GM18517 (cell line): ENCODE data around the gene NEDD4L.

Source experiments
- ATAC-seq: cut with Tn5 transposase; IDR thresholded peaks from one replicate; pipeline ENCODE4 v1.9.1; 2021; ENCODE audit warnings: mild to moderate bottlenecking, moderate library complexity; ENCODE audit not compliant: unreplicated experiment

NEDD4L gene

DNA sequence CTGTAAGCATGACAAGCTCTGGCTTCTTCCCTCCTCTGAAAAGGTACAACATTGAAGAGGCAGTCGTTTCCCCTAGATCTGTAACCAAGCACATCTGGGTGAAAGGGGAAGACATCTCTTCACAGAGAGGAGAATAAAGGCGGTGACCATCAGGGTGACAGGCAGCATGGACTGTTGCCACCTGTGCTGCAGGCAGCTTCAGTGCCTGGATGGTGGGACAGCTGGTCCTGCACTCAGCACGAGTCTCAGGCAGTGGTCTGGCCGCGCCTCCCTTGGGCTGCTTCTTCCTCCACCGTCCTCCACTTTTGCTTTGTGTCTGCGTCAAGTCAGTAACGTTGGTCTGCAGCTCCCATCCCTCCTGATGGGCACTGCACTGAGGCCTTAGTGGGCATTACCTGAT, 264.4 kb downstream of the NEDD4L start:
- ATAC-seq = no peak

DNA sequence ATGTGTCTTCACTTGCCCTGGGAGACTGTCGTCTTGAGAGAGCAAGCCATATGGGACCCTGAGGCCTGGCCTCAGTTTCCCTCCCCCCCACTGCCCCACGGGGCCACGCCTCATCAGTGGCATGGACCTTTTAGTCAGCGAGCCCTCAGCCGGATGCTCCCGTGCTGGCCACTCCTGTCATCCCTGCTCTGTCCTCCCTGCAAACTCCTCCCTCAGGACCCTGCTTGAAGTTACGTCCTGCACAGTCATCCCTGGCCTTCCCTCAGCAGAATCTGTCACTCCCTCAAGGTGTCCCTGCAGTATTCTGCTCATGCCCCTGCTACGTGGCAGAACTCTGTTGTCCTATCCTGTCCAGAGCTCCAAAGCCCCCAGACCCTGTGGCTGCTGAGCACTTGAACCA, 265.1 kb downstream of the NEDD4L start:
- no peak for ATAC-seq

DNA sequence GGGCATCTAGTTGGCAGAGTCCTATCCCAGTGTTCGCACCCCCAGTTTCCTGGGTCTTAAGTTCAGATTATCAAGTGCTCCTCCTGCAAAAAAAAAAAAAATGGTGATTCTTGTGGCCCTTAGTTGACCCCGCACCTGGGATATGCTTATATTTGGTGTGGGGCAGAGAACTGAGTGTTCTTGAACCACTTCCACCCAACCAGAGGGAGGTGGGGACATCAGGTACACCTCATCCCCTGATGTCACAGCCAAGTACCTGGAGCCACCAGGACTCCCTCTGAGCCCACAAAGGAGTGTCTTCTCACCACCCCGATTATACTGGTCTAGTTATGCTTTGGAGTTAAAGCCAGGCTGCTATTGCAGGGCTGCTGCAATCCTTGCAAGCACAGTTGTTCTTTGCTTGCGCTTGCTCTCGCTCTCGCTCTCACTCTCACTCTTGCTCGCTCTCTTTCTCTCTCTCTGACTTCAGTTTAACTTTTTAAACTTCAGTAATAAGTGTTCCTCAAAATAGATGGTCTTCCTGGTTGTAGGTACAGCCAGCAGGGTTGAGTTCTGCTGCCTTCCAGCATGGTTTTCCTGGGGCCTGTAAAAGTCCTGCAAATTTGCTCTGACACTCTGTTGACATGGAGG, 265.7 kb downstream of the NEDD4L start:
- ATAC-seq = no peak

DNA sequence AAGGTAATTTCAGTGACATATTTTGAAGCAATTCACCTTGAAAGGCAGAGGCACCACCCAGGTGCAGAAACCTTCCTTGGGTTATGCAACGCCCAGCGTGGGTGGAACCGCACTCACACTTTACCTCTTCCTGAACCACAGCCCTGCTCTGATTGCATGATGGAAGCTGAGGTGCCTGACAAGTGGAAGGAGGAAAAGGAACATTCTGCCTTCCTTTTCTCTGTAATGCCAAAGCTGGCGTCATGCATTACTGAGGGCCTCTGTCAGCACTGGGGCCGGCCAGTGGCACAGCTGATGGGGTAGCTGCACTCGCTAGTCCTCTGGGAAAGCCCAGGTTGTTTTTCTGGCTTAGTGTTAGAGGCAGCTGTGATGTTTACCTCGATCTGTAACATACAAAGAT, 266.5 kb downstream of the NEDD4L start:
- ATAC-seq = no peak

DNA sequence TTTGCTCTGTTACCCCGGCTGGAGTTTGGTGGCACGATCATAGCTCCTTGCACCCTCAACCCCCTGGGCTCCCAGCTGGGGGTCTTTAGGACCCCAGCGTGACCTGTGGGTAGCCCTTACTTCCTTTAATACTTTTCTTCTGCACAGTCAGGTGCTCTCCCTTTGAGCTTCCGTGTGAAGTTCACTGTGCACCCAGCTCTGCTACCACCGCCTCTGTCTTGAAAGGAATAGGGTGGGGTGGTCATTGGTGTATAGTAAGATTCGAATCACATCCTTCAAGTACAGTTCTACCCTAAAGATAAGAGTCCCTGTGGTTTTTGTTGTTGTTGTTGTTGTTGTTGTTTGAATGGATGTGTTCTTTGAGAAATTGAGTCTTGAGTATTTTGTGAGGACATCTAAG, 267.4 kb downstream of the NEDD4L start:
- ATAC-seq = no peak

DNA sequence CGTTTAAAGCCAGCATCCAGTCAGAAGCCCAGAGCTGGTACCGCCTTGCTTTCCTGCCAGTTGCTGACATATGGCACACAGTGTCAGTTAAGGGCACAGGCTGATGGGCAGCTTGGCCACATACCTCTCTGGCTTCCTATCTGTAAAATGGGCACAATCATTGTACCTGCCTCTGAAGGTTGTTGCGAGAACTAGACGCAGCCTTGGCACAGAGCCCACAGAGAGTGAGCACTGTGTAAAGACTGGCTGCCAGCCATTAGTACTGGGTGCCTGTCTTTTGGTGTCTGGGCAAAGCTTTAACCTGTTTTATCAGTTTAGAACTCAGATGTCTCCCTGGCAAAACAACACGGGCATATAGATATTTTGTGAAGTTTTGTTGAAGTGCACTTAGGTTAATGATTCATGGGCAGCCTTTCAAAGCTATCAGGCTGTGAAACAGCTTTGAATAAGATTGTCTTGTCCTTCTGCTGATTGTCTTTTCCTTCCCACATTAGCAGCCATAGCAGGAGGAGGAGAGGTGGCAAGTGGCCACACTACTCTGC, 269.5 kb downstream of the NEDD4L start:
- ATAC-seq = no peak

DNA sequence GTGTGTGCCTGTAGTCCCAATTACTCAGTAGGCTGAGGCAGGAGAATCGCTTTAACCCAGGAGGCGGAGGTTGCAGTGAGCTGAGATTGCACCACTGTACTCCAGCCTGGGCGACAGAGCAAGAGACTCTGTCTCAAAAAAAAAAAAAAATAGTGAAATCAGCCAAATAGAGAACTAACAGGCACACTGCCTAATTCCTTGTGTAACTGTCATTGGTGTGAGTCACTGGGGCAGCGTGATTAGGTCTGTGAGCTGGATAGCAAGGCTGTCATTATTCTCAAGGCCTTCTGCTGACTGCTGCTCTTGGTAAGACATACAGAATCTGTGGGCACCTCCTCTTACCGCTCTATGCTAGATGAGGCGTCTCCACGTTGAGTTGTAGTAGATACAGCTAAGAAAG, 270.3 kb downstream of the NEDD4L start:
- ATAC-seq = no peak

DNA sequence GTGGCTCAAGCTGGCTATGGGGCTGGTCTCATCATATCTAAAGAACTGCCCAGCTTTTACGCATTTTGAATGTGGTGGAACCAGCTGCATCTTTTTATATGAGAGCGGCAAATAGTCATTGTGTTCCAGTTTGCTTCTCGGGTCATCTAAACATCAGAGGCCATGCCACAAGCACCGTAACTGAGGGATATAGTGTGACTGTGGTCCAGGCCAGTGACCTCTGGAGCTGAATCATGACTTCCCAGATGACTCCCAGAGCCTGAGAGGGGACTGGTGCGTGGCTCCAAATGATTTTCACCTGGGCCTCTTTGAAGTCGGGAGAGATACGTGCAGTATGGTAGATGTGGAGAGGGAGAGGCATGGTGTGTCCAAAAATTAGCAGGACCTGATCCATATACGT, 271.0 kb downstream of the NEDD4L start:
- ATAC-seq = no peak

DNA sequence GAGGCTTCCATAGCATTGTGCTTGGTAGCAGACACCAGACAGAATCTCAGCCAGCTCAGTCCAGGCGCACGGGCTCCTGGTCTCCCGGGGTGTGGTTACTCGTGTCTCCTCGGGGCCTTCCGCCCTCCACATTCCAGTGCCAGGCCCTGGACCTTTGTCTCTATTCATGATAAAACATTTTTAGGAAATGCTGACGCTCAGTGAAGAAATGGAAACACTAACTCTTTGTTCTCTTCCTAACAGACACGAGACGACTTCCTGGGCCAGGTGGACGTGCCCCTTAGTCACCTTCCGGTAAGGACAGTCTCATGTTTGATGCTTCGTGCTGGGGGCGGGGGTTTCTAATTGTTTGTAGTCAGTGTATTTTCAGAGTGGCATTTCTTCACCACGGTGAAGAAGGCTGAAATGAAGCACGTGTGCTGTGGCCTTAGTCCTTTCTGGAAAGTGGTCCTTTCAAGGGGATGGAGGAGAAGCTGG, 271.8 kb downstream of the NEDD4L start:
- no peak for ATAC-seq

DNA sequence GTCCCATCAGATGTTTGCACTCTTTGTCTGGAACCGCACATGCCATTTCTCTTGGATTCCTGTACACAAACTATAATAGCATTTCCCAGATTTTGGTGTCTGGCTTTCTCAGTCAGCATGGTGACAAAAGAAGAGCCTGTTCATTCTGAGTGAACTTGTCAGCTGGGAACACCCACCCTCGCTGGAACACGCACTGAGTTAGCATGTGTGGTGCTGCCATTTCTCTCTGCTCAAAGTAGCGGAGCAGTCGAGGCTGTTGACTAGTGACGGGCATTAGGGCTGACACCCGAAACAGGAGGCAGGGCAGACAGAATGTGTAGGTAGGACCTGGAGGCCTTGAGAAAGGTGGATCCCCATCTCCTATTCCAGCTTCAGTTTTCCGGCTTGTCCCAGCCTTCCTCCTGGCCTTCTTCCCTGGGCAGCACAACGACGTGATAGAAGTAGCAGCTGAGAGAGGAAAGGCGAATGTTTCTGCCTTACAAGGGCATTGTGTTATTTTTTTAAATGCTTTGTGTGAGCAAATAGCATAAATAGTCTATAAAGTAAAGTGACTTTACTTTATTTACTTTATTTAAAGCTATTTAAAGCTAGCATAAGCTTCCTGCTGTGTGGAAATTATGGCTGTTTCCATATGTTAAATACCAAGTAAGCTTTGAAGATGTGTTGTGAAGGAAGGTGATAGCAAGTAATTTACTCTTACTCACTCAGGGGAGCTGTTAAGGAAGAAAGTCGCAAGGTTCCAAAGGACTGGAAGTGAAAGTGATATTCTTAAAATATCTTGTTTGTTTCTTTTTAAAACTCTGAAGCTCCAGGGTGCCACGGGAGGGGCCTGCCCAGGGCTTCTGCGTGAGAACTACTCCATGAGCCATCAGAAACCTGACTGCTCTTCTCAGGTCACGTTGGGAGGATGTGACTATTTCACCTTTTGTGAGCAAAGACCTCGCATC, 272.6 kb downstream of the NEDD4L start:
- no peak for ATAC-seq

DNA sequence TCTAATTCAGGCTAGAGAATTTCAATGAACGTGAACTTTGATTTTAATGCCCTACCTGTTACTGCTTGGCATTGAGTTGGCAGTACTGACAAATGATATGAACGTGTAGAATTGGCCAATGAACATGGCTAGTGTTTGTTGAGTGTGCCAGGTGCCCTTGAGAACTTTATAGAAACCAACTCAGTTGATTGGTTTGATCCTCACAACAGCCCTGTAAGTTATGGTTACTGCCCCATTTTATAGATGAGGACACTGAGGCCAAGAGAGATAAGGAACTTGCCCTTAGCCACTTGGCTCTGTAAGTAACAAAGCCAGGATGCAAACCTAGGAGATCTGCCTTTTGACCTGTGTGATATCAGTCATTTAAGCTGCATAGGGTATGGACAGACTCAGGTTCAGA, 275.7 kb downstream of the NEDD4L start:
- ATAC-seq = no peak

DNA sequence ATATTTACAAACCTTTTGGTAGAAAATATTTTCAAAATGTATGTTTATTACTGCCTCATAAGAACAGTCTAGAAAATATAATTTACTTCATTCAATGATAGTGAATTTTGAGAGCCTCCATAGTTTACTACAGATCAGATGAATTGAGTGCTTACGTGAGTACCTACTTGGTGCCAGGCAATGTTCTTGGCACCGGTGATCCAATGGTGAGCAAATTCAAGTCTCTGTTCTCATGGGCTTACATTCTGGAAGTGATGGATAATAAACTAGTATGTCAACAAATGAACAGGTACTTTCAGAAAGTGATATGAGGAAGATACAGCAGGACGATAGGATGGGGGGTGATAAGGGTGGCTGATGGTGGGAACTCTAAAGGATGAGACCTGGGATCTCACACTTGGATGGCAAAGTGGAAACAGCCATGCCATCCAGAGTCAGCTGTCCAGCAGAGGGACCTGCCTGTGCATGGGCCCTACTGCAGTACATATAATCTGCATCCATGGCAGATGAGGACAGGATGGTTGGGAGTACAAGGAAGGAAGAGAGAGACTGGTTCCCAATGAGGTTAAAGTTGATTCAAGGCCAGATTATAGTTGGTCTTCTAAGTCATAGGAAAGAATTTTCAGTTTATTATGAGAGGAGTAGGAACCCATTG, 277.0 kb downstream of the NEDD4L start:
- no peak for ATAC-seq

DNA sequence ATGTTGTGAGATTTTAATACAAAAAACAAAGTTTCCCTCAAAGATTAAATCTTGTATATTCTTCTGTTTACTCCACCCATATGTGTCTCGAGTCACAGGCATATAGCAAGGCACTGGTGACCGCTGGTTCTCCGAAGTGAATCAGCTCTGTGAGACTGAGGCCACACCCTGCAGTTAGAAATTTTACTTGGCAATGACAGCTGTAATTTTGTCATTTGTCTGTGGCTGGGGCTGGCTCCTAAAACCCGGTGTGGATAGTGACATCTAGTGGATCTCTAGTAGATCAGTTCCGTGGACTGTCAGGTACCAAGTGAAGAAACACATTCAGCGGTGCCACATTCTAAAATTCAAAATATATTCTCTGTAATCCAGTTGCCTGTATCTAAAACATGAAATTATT, 278.0 kb downstream of the NEDD4L start:
- no peak for ATAC-seq

DNA sequence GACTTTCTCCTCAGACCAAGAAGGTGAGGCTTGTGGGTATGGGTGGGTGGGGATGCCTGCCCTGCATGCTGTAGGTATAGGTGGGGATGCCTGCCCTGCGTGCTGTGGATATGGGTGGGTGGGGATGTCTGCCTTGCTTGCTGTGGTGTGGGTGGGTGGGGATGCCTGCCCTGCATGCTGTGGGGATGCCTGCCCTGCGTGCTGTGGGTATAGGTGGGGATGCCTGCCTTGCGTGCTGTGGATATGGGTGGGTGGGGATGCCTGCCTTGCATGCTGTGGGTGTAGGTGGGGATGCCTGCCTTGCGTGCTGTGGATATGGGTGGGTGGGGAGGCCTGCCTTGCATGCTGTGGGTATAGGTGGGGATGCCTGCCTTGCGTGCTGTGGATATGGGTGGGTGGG, 278.4 kb downstream of the NEDD4L start:
- no peak for ATAC-seq

DNA sequence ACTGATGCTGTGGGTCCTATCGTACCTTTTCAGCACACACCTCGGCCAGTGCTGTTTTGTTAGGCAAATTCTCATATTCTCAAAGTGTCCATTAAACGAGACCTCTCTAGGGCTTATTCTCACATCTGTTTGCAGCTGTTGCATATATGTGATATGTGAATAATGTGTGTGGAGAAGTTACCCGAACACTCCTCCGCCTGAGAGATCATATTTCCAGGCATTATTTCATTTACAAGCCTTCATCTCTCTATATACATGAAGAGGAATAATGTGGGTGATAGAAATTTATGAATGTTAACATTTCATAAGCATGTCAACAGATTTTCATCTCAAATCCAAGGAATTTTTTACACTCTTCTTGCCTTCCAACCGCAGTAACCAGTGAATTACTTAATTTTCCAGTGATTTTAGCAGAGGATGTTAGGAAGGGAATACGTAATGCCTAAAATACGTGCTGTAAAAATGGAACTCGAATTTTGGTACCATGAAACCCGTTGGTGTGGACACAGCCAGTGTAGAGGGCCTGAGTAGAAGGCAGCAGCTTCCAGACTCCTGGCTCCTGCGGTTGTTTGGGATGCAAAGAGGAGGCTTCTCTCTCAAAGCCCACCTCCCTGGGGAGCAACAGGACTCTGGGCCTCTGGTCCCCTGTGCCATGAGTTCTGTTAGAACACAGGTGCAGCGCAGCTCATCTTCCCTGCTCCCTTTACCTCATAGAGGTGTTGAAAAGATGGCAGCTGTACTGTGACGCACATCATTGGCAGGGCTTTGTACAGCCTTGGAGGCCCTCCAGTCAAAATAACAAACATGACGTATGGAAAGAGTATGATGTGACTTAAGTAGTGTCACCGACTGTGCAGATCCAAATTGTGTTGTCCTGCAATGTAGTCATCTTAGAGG, 280.1 kb downstream of the NEDD4L start:
- no peak for ATAC-seq

DNA sequence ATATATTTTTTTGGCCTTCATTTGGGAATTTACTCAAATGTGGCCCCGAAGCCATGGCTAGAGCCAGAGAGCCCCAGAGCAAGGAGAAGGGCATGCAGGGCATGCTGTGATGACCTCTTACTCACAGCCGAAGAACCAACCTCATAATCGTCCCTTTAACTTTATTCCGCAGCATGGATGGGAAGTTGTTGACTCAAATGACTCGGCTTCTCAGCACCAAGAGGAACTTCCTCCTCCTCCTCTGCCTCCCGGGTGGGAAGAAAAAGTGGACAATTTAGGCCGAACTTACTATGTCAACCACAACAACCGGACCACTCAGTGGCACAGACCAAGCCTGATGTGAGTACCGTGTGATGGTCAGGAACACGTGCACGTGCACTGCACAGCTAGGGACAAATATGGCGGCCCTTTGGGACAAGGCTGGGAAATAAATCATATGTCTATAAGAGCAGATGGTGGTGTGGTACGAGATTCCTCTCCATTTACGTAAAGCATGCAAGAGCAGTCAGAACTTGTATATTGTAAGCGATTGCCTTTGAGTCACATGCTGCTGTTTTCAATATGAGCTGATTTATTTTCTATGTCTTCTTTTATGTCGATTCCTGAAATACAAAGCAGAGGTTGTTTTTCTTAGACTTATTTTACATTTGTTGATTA, 280.9 kb downstream of the NEDD4L start:
- ATAC-seq = no peak

DNA sequence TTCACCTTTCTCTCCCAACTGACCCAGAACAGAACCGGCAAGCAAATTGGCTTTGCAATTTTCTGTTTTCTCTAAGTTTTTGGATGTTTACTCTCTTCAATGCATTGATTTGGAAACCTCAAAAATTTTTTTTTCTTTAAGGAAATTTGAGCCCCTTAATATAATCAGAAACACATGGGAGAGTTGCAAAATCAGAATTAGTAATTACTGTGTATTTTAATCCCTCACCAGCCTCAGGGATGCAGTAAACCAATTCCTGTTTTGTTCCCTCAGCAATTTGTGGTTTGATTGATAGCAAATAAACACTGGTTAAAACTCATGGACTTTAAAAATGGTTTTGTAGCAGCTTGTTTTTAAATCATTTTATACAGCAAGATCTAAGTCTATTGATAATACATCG, 281.5 kb downstream of the NEDD4L start:
- ATAC-seq = no peak

DNA sequence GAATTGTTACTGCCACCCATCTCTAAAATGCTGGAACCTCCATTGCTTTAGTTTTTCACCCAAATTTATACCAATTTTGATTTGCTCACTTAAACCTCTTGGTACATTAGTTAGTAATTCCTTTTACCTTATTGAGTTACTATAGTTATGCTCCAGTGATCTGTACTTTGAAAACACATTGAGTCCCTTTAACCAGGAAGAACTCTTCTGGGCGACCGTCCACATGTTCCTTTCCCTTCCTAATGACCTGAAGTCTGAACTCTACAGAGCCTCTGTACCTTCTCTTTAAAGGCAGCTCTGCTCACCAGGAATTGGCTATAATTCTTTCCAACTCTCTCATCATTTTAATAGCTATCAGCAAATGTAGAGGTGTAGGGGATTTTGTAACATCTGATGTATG, 290.0 kb downstream of the NEDD4L start:
- ATAC-seq = no peak

DNA sequence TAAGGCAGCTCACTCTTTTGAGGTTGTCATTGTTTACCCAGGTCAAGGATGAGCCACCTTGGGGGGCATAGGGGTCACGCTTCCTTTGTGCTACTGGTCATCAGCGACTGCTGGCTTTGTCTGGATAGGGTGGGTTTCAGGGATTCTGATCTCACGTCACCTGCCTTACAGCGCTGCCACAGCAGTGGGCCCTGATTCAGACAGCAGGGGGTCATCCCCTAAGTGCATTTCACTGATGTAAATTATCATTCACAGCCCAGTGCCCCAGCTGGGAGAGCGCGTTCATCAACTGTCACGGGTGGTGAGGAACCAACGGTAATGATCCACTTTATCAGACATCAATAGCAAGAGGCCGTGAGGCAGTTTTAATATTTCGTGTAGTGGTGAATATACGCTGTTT, 291.2 kb downstream of the NEDD4L start:
- no peak for ATAC-seq

DNA sequence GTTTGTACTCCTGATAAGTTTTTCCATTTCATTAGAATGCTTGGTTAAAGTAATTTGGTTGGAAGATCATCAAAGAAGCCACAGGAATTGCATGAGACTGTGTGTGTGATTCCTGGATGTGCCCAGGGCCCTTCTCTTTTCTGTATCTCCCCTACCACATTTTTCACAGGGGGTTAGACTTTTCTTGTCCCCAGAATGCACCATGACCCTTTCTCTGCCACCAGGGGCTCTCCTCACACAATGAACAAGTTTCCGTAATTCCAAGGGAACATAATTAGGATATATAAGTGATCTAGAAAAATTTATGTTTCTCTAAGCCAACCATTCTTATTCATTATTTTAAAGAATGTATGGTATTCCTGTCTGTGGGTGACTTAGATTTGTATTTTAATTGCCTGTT, 291.8 kb downstream of the NEDD4L start:
- ATAC-seq = no peak
